OCI-LY7 (cell line): ENCODE results near the gene DRD1. TPM values are rescaled to one million over a fixed set of nuclear protein-coding genes. Genes with fewer than 3 reads are reported as not detected.

Experiments
- total RNA-seq, 2 experiments: library from RNA; depleted of rRNA in 1 of 2; stranded (reverse); fragments of >200 nt in 1 of 2; shearing (Covaris generic) in 1 of 2; gene quantifications; 2 replicates each; pipeline ENCODE4 v1.2.3, GENCODE V29; 2014 to 2022

The DRD1 gene
- total RNA-seq, 2 experiments from 2014 or later, result not detected

Other genes starting within 250 kb of the DRD1 start
- gene SFXN1, start 34.4 kb upstream of the DRD1 start, total RNA-seq (2014; rRNA removed; shearing (Covaris generic)), result 120 and 147 TPM in 2 replicates
- gene SFXN1, start 34.4 kb upstream of the DRD1 start, total RNA-seq (2022), result 141 and 154 TPM in 2 replicates
- not detected in 2 replicates for gene HRH2, start 213.9 kb upstream of the DRD1 start, total RNA-seq (2014; rRNA removed; shearing (Covaris generic))
- not detected in 2 replicates for gene HRH2, start 213.9 kb upstream of the DRD1 start, total RNA-seq (2022)